Retinal pigment epithelial cell (primary cell): ENCODE measurements around the gene THSD8.

Experiments
- DNase-seq: peaks from one replicate; pipeline ENCODE4 v3.0.0-alpha.2; 2010; ENCODE audit warnings: low read depth
- H3K4me3 ChIP-seq: 2 replicates; pipeline ENCODE4 v1.5.1; 2011; ENCODE audit warnings: mild to moderate bottlenecking, low read length, control low read depth, moderate library complexity
- CTCF ChIP-seq: conservative IDR thresholded peaks from 2 replicates; pipeline ENCODE4 v1.5.1; 2011; ENCODE audit warnings: low read depth, low read length, control low read depth, inconsistent platforms

The THSD8 gene

GRCh38 chr19:12764698-12765097, 37.2 kb upstream of the THSD8 start:
- no peak for TF ChIP-seq CTCF
- no peak overlapping the region for H3K4me3 ChIP-seq
- no peak for DNase-seq

GRCh38 chr19:12766051-12766521, 35.8 kb upstream of the THSD8 start:
- no peak for DNase-seq
- H3K4me3 ChIP-seq: no peak overlapping the region
- TF ChIP-seq CTCF: no peak

- no peak for DNase-seq
These were observed 34.7 kb upstream of the THSD8 start for GRCh38 chr19:12767150-12767549.

GRCh38 chr19:12767666-12768065, 34.2 kb upstream of the THSD8 start:
- no peak for DNase-seq
- H3K4me3 ChIP-seq: no peak overlapping the region
- no peak for TF ChIP-seq CTCF

More at GRCh38 chr19:12767150-12767549, 34.7 kb upstream of the THSD8 start:
- H3K4me3 ChIP-seq: no peak overlapping the region
- no peak for TF ChIP-seq CTCF

GRCh38 chr19:12769689-12770088, 32.2 kb upstream of the THSD8 start:
- no peak for TF ChIP-seq CTCF
- no peak for DNase-seq
- no peak overlapping the region for H3K4me3 ChIP-seq

- no peak overlapping the region for H3K4me3 ChIP-seq
- DNase-seq: no peak
- TF ChIP-seq CTCF: no peak
These were observed 30.9 kb upstream of the THSD8 start for GRCh38 chr19:12770922-12771321.

GRCh38 chr19:12772323-12772722, 29.5 kb upstream of the THSD8 start:
- TF ChIP-seq CTCF: no peak
- no peak overlapping the region for H3K4me3 ChIP-seq
- DNase-seq: no peak
